HG03108 (cell line): ENCODE measurements around the gene IQCH.

Experiments used
- ATAC-seq: cut with Tn5 transposase; IDR thresholded peaks from one replicate; pipeline ENCODE4 v1.9.1; 2021; ENCODE audit warnings: moderate library complexity; ENCODE audit not compliant: unreplicated experiment

The IQCH gene

DNA sequence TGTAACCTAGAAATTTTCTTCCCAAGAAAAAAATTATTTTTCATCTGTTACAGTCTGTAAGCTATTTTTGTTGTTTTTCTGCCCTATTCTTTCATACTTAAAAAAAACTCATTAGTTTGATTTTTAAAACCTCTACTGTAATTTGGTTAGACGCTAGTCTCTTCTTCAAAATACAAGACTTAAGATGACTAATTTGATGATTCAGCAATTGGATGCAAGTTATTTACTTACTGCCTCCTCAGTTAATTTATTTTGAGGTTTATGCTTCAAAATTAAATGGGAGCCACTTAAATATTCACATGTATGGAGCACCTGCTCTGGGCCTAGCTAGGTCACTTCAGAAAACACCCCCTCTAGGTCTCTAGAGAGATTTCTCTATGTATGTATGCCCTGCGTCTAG is 132.4 kb downstream of the IQCH start:
- no peak for ATAC-seq

- ATAC-seq = no peak
These were observed 135.4 kb downstream of the IQCH start for GRCh38 chr15:67389975-67390374.

DNA sequence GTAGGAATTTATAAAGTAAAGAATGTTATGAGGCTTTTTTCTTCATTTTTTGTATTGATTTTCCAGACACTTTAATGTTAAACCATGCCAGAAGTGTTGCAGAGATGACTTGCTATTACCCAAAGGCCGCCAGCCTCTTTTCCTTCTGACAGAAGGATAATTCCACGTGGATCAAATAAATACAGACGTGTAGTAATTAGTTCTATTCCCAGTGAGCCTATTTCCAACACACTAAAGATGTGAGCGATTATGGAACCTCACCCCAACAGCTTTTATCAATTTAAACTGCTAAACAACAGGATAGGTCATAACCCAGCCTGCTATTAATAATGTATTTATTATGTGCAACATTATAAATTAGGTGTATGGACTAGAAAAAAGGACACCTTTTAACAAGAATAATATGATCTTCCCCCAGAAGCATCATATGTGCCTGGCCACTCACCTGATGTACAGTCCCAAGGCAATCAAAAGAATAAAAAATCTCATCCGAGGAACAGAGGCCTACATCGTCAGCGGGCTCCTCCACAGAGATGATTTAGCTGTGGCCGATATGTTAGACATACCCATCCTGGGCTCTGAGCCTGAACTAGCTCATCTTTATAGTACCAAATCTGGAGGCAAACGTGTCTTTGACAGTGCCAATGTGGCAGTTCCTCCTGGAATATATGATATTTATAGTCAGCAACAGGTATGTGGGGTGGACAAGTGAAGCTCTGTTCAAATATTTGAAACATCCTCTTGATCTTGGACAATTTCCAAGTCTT is 140.5 kb downstream of the IQCH start:
- ATAC-seq = no peak

DNA sequence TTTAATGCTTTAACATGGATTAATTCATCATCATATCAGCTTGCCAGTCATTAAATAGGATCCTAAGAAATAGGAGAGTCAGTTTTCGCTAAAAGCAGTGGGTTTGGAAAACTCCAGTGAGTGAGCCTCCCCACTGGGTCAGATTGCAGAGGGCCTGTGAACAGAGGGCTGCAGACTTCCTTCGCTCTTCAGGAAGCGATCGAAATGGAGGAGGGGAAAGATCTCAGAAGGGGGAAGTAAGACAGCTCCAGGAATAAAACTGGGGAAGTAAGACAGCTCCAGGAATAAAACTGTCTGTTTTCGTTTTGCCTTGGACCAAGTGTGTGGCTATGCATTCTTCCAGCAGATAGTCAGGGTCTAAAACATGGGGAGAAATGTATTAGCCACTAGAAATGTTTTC is 141.5 kb downstream of the IQCH start:
- no peak for ATAC-seq

- ATAC-seq = no peak
These were observed 142.6 kb downstream of the IQCH start for GRCh38 chr15:67397139-67397538.

GRCh38 chr15:67399925-67400324 is 145.3 kb downstream of the IQCH start:
- no peak for ATAC-seq

DNA sequence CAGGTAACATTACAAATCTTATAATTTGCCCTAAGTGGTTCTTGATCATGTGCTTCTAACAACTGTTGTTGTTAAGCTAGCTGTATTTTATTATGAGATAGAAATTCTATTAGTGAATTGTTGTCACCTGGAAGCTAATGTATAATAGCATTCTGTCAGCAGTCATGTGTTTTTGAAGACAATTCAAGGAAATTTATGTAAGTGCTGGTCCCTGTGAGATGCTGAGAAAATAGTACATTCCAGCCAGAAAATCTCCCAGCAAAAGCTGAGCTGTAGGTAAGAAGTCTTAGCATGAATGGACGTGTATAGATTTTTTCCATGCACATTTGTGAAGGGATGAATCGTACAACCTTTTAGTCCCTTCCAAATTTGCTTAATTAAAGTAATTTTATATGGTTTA is 146.3 kb downstream of the IQCH start:
- no peak for ATAC-seq

DNA sequence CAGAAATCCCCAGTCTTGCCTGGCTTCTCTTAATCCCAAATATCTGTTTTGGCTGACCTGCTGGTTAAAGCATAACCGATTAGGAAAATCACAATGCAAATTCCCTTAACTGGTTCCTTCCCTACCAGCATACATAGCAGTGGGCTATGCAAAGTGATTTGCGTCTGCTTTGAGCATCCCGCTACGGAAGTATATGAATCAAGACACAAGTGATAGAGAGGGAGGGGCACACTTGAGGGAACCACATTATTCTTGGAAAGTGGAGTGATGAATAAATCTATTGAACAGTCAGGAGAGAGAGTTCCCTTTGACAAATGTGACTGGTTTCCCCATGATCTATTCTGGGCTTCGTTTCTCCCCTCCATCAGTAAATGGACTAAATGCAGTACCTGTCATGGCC is 146.8 kb downstream of the IQCH start:
- ATAC-seq = no peak

GRCh38 chr15:67403428-67404154 is 149.0 kb downstream of the IQCH start:
- no peak for ATAC-seq

DNA sequence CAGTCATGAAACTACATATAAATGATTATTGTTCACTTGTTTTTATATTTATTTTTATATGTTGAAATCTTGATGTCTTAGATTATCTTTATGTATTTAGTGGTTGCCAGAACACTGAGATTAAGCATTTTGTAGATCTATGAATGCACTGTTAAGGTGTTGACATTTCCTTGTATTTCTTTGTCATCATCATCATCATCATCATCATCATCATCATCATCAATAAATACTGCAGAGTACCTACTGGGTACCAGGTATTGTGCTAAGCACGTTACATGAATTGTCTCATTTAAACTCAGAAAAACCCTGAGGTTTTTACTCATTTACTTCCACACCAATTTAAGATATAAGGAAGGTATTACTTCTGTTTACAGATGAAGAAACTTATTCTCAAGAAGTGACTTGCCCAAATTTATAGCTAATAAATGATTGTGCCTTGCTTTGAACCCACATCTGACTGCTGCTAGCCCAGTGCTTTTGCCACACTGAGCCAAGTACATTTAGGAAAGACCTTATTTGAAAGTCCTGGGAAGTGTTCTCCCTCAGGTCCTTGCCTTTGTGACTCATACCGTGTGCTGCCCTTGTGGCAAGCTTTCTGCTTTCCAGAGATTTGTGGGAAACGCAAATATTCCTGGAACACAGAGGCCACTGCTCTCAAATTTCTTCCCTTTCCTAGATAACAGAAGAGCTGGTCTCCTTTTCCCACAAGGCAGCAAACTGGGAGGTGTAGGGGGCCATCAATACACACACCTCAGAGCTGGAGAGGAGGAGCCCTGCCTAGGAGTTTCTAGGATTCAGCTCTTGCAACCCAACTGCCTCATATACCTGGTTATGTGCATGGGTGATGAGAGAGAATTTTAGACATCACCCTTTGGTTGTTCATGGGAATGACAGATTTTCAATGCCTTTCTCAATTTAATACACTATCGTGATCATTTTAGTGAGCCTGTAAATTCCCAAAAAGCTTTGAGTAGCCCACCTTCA is 150.9 kb downstream of the IQCH start:
- no peak for ATAC-seq

GRCh38 chr15:67406257-67406861 is 151.8 kb downstream of the IQCH start:
- ATAC-seq = no peak

GRCh38 chr15:67407786-67408185 is 153.2 kb downstream of the IQCH start:
- ATAC-seq = no peak

DNA sequence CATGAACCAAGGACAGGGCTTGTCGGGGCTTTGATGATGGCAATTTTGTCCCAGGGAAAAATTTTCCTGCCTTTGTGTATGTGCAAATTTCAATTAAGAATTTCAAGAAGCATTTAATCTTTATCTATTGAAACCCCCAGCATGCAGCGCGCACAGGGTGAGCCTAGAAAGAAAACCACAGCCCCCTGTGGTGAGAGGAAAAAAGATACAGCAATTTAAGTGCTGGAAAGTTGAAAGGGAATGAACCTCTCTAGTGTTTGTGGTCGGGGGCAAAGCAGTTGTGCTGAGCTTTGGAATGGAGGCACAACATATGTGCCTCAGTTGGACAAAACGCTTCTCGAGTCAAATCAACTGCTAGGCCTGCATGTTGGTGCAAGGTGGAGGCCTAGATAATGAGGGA is 154.6 kb downstream of the IQCH start:
- ATAC-seq = no peak

- ATAC-seq = no peak
These were observed 156.9 kb downstream of the IQCH start for GRCh38 chr15:67411486-67411885.

- ATAC-seq = no peak
These were observed 159.3 kb downstream of the IQCH start for GRCh38 chr15:67413770-67414390.

DNA sequence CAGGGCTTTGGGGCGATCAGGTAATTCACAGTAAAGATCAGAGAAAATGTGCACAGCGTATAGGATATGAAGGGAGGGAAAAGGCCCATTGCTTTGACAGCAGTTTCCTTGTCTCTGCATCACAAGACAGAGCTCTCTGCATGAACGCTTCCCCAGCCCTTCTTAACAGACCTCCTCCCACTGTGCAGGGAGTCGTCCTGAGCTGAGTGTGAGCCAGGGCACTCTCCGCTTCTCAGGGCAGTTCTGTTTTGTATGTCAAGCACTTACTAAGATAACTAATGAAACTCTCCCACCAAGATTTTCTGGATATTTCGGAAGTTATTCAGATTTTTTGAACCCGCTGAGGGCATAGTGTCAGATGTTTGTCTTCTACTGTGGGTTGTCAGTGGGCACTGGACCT is 160.6 kb downstream of the IQCH start:
- no peak for ATAC-seq

DNA sequence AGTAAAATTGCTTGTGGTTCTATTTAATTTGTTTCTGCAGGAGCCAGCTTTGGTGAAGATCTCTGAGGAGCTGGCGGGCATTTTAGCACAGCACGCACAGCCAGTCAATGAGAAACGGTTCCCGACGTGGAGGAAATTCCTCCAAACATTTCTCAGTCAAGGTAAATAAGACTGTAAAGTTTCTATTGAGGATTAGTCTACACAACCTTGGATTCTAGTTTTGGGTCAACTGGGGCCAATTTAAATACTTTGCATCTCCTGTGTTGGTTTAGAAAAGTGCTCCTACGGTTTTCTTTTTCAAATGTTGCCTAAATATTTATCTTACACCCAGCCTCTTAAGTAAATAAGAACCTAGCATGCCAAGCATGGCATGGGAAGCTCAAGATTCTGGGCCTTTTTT is 162.3 kb downstream of the IQCH start:
- ATAC-seq = no peak

- ATAC-seq = no peak
These were observed 165.1 kb downstream of the IQCH start for GRCh38 chr15:67419705-67420104.

- no peak for ATAC-seq
These were observed 165.6 kb downstream of the IQCH start for GRCh38 chr15:67420137-67420536.

DNA sequence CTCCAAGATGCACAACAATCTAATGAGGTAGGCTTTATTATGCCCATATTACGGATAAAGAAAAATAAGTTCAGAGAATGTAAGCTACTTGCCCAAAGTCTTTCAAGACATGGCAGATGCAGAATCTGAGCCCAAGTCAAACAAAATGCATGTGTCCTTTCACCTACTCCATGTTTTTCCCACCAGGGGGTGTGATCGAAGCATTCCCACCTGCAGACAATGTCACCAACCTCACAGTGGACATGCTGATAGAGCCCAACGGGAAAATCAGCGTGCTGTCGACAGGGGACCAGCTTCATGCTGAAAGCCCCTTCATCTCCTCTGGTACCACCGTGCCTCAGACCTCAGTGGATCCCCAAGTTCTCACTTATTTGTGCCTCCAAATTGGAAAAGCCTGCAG is 166.5 kb downstream of the IQCH start:
- no peak for ATAC-seq

DNA sequence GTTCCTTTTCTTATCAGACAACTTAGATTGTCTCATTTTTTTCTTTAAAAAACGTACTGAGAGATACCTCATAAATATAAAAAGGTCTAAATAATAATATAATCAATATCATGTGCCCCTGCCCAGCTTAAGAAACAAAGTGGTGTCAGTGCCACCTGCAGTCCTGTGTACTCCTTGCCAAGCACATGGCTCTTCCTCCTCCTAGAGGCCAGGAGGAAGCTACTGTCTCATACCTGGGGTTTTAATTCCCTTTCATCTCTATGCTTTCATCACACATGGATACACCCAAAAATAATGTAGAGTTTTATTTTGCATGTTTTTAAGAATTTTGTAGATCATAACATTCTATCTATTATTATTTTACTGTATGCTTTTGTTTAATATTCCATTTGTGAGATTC is 167.7 kb downstream of the IQCH start:
- ATAC-seq = no peak
